Neural progenitor cell (in vitro differentiated cells): ENCODE results near the gene OXSR1.

Experiments
- EZH2 ChIP-seq: fragments of 200-600 bp; sonication (generic); IDR thresholded peaks from 2 replicates; pipeline ENCODE4 v1.6.1; 2017; ENCODE audit warnings: antibody characterized with exemption, mild to moderate bottlenecking, moderate library complexity
- EZH2phosphoT487 ChIP-seq: fragments of 200-600 bp; sonication (generic); IDR thresholded peaks from 2 replicates; pipeline ENCODE4 v1.6.1; 2017; ENCODE audit warnings: antibody characterized with exemption
- TF ChIP-seq, protein P1 (sequence below): fragments of 200-600 bp; sonication (generic); IDR thresholded peaks from 2 replicates; pipeline ENCODE4 v1.5.1; 2017; ENCODE audit warnings: antibody characterized with exemption, mild to moderate bottlenecking

DNA sequence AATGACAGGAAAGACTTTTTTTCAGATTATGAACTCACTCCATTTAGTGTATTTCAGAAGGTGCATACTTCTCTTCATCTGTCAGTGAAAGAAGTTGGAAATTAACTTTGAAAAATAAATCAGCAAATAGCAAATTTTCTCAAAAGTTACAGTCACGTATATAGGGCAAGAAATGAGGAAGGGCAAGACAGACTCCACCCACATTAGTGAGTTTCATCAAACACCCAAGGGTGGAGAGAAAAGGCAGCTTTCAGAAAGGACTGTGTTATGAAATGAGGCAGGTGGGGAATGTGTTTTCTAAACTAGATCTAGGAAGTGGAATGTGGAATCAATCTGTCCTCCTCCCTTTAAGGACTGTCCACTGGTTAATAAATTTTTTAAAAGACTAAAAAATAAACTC, 103.2 kb downstream of the OXSR1 start:
- TF ChIP-seq, protein P1, sequence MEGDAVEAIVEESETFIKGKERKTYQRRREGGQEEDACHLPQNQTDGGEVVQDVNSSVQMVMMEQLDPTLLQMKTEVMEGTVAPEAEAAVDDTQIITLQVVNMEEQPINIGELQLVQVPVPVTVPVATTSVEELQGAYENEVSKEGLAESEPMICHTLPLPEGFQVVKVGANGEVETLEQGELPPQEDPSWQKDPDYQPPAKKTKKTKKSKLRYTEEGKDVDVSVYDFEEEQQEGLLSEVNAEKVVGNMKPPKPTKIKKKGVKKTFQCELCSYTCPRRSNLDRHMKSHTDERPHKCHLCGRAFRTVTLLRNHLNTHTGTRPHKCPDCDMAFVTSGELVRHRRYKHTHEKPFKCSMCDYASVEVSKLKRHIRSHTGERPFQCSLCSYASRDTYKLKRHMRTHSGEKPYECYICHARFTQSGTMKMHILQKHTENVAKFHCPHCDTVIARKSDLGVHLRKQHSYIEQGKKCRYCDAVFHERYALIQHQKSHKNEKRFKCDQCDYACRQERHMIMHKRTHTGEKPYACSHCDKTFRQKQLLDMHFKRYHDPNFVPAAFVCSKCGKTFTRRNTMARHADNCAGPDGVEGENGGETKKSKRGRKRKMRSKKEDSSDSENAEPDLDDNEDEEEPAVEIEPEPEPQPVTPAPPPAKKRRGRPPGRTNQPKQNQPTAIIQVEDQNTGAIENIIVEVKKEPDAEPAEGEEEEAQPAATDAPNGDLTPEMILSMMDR = no peak
- TF ChIP-seq EZH2 (no peak), EZH2phosphoT487 (no peak)
